HG03064 (cell line): ENCODE data around the gene METTL21C.

Source experiments
- ATAC-seq: cut with Tn5 transposase; IDR thresholded peaks from one replicate; pipeline ENCODE4 v1.9.1; 2021; ENCODE audit warnings: low read depth; ENCODE audit not compliant: unreplicated experiment

The METTL21C gene

GRCh38 chr13:102667911-102668310, 26.9 kb downstream of the METTL21C start:
- ATAC-seq, result no peak

GRCh38 chr13:102667023-102667422, 27.8 kb downstream of the METTL21C start:
- no peak for ATAC-seq

- ATAC-seq, result no peak
Measured at GRCh38 chr13:102659168-102659713, 35.6 kb downstream of the METTL21C start.

- no peak for ATAC-seq
Measured at GRCh38 chr13:102658660-102659059, 36.2 kb downstream of the METTL21C start.

- no peak for ATAC-seq
Measured at GRCh38 chr13:102657630-102658029, 37.2 kb downstream of the METTL21C start.

GRCh38 chr13:102654756-102655155, 40.1 kb downstream of the METTL21C start:
- no peak for ATAC-seq

- ATAC-seq, result no peak
Measured at GRCh38 chr13:102651892-102652291, 43.0 kb downstream of the METTL21C start.

GRCh38 chr13:102651392-102651791, 43.5 kb downstream of the METTL21C start:
- ATAC-seq, result no peak

GRCh38 chr13:102650444-102650843, 44.4 kb downstream of the METTL21C start:
- no peak for ATAC-seq

- ATAC-seq, result no peak
Measured at GRCh38 chr13:102648046-102648445, 46.8 kb downstream of the METTL21C start.

- no peak for ATAC-seq
Measured at GRCh38 chr13:102645701-102646100, 49.1 kb downstream of the METTL21C start.

- no peak for ATAC-seq
Measured at GRCh38 chr13:102643656-102644055, 51.2 kb downstream of the METTL21C start.

- ATAC-seq, result no peak
Measured at GRCh38 chr13:102642475-102642874, 52.4 kb downstream of the METTL21C start.

- ATAC-seq, result no peak
Measured at GRCh38 chr13:102642029-102642428, 52.8 kb downstream of the METTL21C start.

- ATAC-seq, result no peak
Measured at GRCh38 chr13:102638741-102639140, 56.1 kb downstream of the METTL21C start.
